ENCODE results near the gene ARHGEF40. TPM values are rescaled to one million over a fixed set of nuclear protein-coding genes. Genes with fewer than 3 reads are reported as not detected.

Gene ARHGEF40
- total and polyA plus RNA-seq, 7 donors, result 12.5 to 48.5 (median 17.5) TPM

DNA sequence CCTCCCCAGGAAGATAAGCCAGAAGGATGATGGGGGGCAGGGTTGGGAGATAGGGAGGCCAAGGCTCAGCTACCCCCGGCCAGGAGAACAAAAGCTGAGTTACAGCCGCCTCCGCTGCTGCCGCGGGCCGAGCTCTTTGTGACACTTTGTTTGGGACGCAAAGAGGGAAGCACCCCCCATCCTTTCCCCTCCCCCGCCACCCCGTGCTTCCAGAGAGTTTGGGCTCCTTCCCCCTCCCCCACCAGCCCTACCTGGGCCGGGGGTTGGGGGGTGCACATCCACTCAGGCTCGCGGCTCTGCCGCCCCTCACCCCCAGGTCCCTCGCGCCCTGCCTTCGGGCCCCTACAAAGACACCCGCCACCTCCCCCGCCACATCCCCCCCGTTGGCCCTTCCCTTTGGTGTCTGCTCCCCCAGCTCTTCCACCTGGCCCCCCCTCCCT is 27.6 kb downstream of the ARHGEF40 start:
- Histone ChIP-seq H3K36me3 (peaks cover 0 to 8% (median 4%) of the 10 kb centered on the region in 4 donors), H3K4me1 (peaks cover 0 to 62% (median 57%) of the 10 kb centered on the region in 4 donors), H3K4me3 (peak overlapping the region; percentile 37 to 77 (median 72)), H3K27ac (peak overlapping the region; percentile 92 to 98 (median 97)), H3K9me3 (no peaks in the 10 kb centered on the region), H3K27me3 (no peaks in the 10 kb centered on the region)
- WGBS, 2 donors, result 1 to 4% methylated on average over 19 of the region's 19 CpGs
- intact Hi-C loops (cut with DNase I), result loop anchor here (5.0 to 10.0 kb wide), 3 partner anchors 415 to 763 kb away; partner anchors contain the start of genes CCNB1IP1 and RNASE4
- DNase-seq, result no peak
- TF ChIP-seq POLR2AphosphoS5 (IDR thresholded peaks at IDR 0.05) (peak in 1 of 4 donors; percentile 22), CTCF (IDR thresholded peaks at IDR 0.05) (no peak), POLR2A (IDR thresholded peaks at IDR 0.05) (no peak), EP300 (IDR thresholded peaks at IDR 0.05) (no peak)

DNA sequence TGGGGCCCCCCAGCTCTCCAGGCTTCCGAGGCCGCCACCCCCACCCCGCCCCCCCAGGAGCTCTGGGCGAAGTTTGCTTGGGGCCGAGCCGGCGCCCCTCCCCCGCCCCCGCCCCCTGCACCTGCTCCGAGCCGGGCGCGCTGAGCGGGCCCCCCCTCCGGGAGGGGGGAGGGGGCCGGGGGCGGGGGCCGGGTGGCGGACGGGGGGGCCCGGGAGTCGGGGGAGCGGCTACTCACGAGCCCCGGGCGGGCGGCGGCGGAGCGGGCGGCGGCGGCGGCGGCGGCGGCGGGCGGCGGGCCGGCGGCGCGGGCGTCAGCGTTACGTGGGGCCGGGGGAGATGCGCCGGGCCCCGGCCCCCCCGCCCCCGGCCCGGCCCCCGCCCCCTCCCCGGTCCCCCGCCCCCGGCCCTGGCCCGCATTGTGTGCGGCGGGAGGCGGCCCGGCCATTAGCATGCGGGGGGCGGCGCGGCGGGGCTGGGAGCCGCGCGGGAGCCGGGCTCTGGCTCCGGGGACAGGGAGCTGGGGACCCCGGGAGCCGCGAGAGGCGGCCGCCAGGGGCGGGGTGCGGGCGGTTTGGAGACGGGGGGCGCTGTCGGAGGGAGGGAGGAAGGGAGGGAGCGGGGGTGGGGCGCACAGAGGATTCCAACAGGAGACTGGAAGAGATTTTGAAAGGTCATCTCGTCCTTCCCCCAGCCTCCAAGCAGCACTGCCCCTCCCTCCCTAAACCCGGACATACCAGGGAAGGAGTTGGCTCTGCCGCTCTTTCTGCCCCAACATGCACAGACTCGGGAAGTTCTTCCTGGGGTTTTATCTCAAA is 28.2 kb downstream of the ARHGEF40 start, which contains the start of gene ZNF219:
Gene ZNF219 (minus strand): TSS at position 580 of the 816 bp plus-strand sequence. CDS start 5,064 bp downstream, outside the sequence.
- Histone ChIP-seq H3K27ac (peak within 1 kb of the TSS; percentile 92 to 98 (median 97)), H3K36me3 (peaks cover 0 to 1% (median 0%) of the 10 kb centered on the region in 4 donors), H3K27me3 (no peaks in the 10 kb centered on the region), H3K9me3 (no peaks in the 10 kb centered on the region), H3K4me1 (peaks cover 0 to 66% (median 59%) of the 10 kb centered on the region in 4 donors), H3K4me3 (peak within 1 kb of the TSS; percentile 53 to 77 (median 72))
- TF ChIP-seq POLR2A (IDR thresholded peaks at IDR 0.05), result no peak
- TF ChIP-seq POLR2AphosphoS5 (IDR thresholded peaks at IDR 0.05), result peak; percentile 47 to 64 (median 58)
- 1% methylated on average over 82 to 84 of the region's 90 CpGs for WGBS, 2 donors
- peak; percentile 86 for DNase-seq
- intact Hi-C loops (cut with DNase I), result loop anchor here (5.0 to 10.0 kb wide), 3 partner anchors 416 to 763 kb away; partner anchors contain the start of genes CCNB1IP1 and RNASE4

DNA sequence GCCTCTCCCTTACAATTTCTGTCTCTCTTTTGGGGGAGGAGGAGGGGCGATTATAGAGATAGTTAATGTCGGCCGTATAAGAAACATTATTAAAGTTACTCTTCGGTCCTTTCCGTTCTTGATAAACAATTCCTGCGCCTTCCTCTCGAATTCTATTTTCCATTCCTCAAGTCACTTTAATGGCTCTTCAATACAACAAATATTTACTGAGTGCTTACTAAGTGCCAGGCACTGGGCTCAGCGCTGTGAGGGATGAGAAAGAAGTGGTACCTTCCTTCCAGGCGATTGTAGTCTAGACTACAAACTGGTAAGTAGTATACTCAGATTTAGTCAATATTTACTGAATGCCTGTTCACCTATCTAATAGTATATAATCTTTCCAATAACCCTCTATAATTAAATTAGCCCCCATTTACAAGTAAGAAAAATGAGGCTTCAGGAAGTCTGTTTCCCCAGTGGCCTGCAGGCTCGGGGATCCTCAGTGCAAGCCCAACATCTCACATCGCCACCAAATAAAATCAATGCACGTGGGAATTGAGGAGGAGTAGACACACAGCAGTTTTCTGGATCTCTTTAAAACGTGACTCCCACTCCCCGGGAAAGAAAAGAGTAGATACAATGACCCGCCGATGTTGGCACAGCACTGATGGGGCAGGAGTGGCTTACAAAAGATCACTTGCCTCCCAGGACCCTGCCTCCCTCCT is 28.9 kb downstream of the ARHGEF40 start:
- no peaks in the 10 kb centered on the region for H3K9me3 ChIP-seq
- 7 to 16% methylated on average over 16 of the region's 16 CpGs for WGBS, 2 donors
- H3K4me3 ChIP-seq, result peak overlapping the region; percentile 53 to 77 (median 72)
- peak overlapping the region; percentile 92 to 98 (median 97) for H3K27ac ChIP-seq
- intact Hi-C loops (cut with DNase I), result loop anchor here (5.0 to 10.0 kb wide), 3 partner anchors 417 to 764 kb away; partner anchors contain the start of genes CCNB1IP1 and RNASE4
- peaks cover 0 to 60% (median 56%) of the 10 kb centered on the region in 4 donors for H3K4me1 ChIP-seq
- no peaks in the 10 kb centered on the region for H3K27me3 ChIP-seq
- no peak for DNase-seq
- no peaks in the 10 kb centered on the region for H3K36me3 ChIP-seq
- no peak for TF ChIP-seq POLR2A (IDR thresholded peaks at IDR 0.05)

DNA sequence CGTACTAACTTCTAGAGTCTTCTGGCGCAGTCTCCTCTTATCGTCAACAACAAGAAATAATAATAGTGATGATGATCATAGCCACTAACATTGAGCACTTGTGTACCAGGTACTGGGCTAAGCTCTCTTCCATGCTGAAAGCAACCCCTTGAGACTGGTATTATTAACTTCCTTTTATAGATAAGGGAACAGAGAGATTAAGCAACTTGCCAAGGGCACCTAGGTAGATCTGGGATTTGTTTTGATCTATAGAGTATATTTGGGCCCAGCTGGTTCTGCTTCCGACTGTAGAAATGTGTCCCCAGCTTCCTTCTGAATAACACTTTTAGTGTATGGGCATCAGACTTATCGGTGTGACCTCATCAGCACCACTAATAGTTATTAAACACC is 29.5 kb downstream of the ARHGEF40 start:
- Histone ChIP-seq H3K4me3 (peak overlapping the region in 2 of 4 donors; percentile 70 to 77), H3K27me3 (no peaks in the 10 kb centered on the region), H3K27ac (peak overlapping the region; percentile 92 to 98 (median 97)), H3K9me3 (no peaks in the 10 kb centered on the region), H3K4me1 (peaks cover 0 to 60% (median 55%) of the 10 kb centered on the region in 4 donors), H3K36me3 (no peaks in the 10 kb centered on the region)
- DNase-seq, result no peak
- intact Hi-C loops (cut with DNase I), result loop anchor here (5.0 to 10.0 kb wide), 3 partner anchors 417 to 765 kb away; partner anchors contain the start of genes CCNB1IP1 and RNASE4
- TF ChIP-seq POLR2A (IDR thresholded peaks at IDR 0.05), result no peak
- TF ChIP-seq CTCF (IDR thresholded peaks at IDR 0.05), result no peak
- TF ChIP-seq POLR2AphosphoS5 (IDR thresholded peaks at IDR 0.05), result no peak
- no peak for TF ChIP-seq EP300 (IDR thresholded peaks at IDR 0.05)
- WGBS, 2 donors, result 56 to 78% methylated on average over 5 of the region's 5 CpGs

DNA sequence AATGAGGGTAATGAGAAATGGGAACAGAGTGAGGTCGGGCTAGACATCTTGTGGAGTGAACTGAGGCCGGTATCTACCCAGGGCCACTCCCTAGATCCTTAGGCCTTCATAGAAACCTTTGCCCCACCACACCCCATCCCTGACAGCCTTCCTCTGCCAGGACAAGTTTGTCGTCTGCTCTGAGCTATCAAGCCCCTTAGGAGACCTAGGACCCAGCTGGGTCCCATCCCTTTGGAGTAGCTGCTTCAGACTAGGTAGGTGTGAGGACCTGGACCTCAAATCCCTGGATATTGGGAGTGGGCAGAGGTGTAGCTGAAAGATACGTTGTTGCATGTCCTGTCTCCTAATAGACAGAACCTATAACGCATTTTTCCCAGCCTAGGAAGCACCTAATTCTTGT is 30.8 kb downstream of the ARHGEF40 start, which contains the start of gene TMEM253:
Gene TMEM253 (plus strand): TSS at position 136 of the 400 bp plus-strand sequence. CDS start 278 bp downstream, outside the sequence.
- no peaks in the 10 kb centered on the region for H3K9me3 ChIP-seq
- peaks cover 0 to 63% (median 57%) of the 10 kb centered on the region in 4 donors for H3K4me1 ChIP-seq
- intact Hi-C loops (cut with DNase I), result loop anchor here (10.0 kb wide), 1 partner anchor 246 kb away; no protein-coding TSS in a partner anchor
- H3K36me3 ChIP-seq, result no peaks in the 10 kb centered on the region
- H3K27me3 ChIP-seq, result no peaks in the 10 kb centered on the region
- no peak for DNase-seq
- no peak for TF ChIP-seq CTCF (IDR thresholded peaks at IDR 0.05)
- peak in 1 of 2 donors; percentile 40 for TF ChIP-seq POLR2A (IDR thresholded peaks at IDR 0.05)
- 26 to 73% methylated on average over 5 of the region's 5 CpGs for WGBS, 2 donors
- peak within 1 kb of the TSS; percentile 92 to 98 (median 97) for H3K27ac ChIP-seq
- no peak within 1 kb of the TSS for H3K4me3 ChIP-seq
